ENCODE data around the gene UFSP1. TPM values are rescaled to one million over a fixed set of nuclear protein-coding genes. Genes with fewer than 3 reads are reported as not detected.

UFSP1 gene
- total RNA-seq, 1 experiment from 2014 or later, result 4.8 TPM

GRCh38 chr7:100896732-100897608 is 7.5 kb upstream of the UFSP1 start (continued):
- TF ChIP-seq, protein P1, sequence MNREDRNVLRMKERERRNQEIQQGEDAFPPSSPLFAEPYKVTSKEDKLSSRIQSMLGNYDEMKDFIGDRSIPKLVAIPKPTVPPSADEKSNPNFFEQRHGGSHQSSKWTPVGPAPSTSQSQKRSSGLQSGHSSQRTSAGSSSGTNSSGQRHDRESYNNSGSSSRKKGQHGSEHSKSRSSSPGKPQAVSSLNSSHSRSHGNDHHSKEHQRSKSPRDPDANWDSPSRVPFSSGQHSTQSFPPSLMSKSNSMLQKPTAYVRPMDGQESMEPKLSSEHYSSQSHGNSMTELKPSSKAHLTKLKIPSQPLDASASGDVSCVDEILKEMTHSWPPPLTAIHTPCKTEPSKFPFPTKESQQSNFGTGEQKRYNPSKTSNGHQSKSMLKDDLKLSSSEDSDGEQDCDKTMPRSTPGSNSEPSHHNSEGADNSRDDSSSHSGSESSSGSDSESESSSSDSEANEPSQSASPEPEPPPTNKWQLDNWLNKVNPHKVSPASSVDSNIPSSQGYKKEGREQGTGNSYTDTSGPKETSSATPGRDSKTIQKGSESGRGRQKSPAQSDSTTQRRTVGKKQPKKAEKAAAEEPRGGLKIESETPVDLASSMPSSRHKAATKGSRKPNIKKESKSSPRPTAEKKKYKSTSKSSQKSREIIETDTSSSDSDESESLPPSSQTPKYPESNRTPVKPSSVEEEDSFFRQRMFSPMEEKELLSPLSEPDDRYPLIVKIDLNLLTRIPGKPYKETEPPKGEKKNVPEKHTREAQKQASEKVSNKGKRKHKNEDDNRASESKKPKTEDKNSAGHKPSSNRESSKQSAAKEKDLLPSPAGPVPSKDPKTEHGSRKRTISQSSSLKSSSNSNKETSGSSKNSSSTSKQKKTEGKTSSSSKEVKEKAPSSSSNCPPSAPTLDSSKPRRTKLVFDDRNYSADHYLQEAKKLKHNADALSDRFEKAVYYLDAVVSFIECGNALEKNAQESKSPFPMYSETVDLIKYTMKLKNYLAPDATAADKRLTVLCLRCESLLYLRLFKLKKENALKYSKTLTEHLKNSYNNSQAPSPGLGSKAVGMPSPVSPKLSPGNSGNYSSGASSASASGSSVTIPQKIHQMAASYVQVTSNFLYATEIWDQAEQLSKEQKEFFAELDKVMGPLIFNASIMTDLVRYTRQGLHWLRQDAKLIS (CRISPR knock-in tag; IDR thresholded peaks at IDR 0.05; ENCODE audit: borderline replicate concordance), result no peak
- TF ChIP-seq ZNF219 (CRISPR knock-in tag; IDR thresholded peaks at IDR 0.05; ENCODE audit: borderline replicate concordance) (peak; percentile 48; the same call in 1 of the 2 replicates), CREB1 (CRISPR knock-in tag; IDR thresholded peaks at IDR 0.05) (no peak), SMAD3 (CRISPR knock-in tag; IDR thresholded peaks at IDR 0.05; ENCODE audit: borderline replicate concordance) (no peak), ZNF671 (CRISPR knock-in tag; IDR thresholded peaks at IDR 0.05) (no peak), CREM (CRISPR knock-in tag; IDR thresholded peaks at IDR 0.05) (no peak), ZNF263 (CRISPR knock-in tag; IDR thresholded peaks at IDR 0.05; ENCODE audit: low read depth) (no peak)
- TF ChIP-seq, protein P2, sequence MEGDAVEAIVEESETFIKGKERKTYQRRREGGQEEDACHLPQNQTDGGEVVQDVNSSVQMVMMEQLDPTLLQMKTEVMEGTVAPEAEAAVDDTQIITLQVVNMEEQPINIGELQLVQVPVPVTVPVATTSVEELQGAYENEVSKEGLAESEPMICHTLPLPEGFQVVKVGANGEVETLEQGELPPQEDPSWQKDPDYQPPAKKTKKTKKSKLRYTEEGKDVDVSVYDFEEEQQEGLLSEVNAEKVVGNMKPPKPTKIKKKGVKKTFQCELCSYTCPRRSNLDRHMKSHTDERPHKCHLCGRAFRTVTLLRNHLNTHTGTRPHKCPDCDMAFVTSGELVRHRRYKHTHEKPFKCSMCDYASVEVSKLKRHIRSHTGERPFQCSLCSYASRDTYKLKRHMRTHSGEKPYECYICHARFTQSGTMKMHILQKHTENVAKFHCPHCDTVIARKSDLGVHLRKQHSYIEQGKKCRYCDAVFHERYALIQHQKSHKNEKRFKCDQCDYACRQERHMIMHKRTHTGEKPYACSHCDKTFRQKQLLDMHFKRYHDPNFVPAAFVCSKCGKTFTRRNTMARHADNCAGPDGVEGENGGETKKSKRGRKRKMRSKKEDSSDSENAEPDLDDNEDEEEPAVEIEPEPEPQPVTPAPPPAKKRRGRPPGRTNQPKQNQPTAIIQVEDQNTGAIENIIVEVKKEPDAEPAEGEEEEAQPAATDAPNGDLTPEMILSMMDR (IDR thresholded peaks at IDR 0.05), result peak; percentile 74

DNA sequence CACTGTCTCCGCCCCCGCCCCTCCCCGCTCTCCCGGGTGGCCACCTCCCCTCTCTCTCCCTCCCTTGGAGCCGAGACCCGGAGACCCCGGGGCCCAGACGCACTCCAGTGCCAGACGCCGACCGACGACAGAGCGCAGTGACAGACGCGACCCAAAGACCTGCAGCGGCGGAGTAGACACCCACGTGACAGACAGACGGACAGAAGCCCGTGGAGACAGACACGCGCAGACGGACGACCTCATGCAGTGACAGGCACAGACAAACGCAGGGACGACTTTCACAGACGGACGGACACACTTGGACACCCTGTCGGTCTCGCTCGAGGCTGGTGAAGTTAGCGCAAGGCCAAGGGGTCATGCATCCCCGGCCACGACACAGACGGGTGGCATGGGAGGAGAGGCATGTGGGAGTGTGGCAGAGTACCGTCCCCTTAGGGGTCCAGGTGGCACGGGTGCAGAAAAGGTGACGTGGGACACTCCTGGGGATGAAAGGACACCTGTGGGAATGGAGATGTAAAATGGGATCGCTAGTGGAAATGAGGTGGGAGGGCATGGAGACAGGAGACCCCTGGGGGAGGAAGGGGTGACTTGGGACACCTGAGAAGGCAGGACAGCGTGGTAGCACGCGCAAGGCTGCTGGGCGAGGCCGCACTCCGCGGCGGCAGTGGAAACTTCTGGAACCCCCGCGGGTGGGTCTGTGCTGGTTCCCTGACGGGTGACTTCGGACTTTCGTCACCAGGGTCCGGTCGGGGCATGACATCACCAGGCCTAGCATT is 6.6 kb upstream of the UFSP1 start:
- CTCF ChIA-PET, result interaction anchor here (1.0 to 3.2 kb wide), 14 partner anchors 15 to 337 kb away, joined by 3 to 30 read pairs (median 6); partner anchors contain the start of gene MUC3A
- peaks cover 32% of the 10 kb centered on the region for H3K27me3 Mint-ChIP-seq (ENCODE audit: low read depth)
- H3K9me3 Mint-ChIP-seq, result no peaks in the 10 kb centered on the region
- POLR2A ChIA-PET, result no interaction called here
- ATAC-seq (peak; percentile 6), DNase-seq (ENCODE audit: low spot score) (peak; percentile 57)
- no peak overlapping the region for H3K27ac Mint-ChIP-seq
- H3K36me3 Mint-ChIP-seq, result no peaks in the 10 kb centered on the region
- H3K4me3 Mint-ChIP-seq, result peak overlapping the region; percentile 74
- H3K4me1 Mint-ChIP-seq, result peaks cover 34% of the 10 kb centered on the region
- TF ChIP-seq ARID4B (CRISPR knock-in tag; IDR thresholded peaks at IDR 0.05; ENCODE audit: borderline replicate concordance) (no peak), ATF2 (CRISPR knock-in tag; IDR thresholded peaks at IDR 0.05; ENCODE audit: borderline replicate concordance, low read depth) (no peak), ELF4 (CRISPR knock-in tag; IDR thresholded peaks at IDR 0.05; ENCODE audit: low read depth) (no peak), NR1H2 (CRISPR knock-in tag; IDR thresholded peaks at IDR 0.05) (no peak), ZNF263 (CRISPR knock-in tag; IDR thresholded peaks at IDR 0.05; ENCODE audit: low read depth) (no peak), OVOL2 (CRISPR knock-in tag; IDR thresholded peaks at IDR 0.05; ENCODE audit: borderline replicate concordance) (no peak), JUN (CRISPR knock-in tag; IDR thresholded peaks at IDR 0.05) (no peak)
- TF ChIP-seq, protein P3, sequence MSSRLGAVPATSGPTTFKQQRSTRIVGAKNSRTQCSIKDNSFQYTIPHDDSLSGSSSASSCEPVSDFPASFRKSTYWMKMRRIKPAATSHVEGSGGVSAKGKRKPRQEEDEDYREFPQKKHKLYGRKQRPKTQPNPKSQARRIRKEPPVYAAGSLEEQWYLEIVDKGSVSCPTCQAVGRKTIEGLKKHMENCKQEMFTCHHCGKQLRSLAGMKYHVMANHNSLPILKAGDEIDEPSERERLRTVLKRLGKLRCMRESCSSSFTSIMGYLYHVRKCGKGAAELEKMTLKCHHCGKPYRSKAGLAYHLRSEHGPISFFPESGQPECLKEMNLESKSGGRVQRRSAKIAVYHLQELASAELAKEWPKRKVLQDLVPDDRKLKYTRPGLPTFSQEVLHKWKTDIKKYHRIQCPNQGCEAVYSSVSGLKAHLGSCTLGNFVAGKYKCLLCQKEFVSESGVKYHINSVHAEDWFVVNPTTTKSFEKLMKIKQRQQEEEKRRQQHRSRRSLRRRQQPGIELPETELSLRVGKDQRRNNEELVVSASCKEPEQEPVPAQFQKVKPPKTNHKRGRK (CRISPR knock-in tag; IDR thresholded peaks at IDR 0.05; ENCODE audit: borderline replicate concordance), result no peak
- TF ChIP-seq, protein P4, sequence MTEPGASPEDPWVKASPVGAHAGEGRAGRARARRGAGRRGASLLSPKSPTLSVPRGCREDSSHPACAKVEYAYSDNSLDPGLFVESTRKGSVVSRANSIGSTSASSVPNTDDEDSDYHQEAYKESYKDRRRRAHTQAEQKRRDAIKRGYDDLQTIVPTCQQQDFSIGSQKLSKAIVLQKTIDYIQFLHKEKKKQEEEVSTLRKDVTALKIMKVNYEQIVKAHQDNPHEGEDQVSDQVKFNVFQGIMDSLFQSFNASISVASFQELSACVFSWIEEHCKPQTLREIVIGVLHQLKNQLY (CRISPR knock-in tag; IDR thresholded peaks at IDR 0.05), result no peak
- TF ChIP-seq, protein P5, sequence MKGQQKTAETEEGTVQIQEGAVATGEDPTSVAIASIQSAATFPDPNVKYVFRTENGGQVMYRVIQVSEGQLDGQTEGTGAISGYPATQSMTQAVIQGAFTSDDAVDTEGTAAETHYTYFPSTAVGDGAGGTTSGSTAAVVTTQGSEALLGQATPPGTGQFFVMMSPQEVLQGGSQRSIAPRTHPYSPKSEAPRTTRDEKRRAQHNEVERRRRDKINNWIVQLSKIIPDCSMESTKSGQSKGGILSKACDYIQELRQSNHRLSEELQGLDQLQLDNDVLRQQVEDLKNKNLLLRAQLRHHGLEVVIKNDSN (CRISPR knock-in tag; IDR thresholded peaks at IDR 0.05), result peak; percentile 48; the same call in 1 of the 2 replicates
